ENCODE data around the gene ECM1.

- no peak for TF ChIP-seq CTCF (conservative IDR thresholded peaks at IDR 0.05; ENCODE audit: low read depth, low read length)
- no peak for TF ChIP-seq EZH2 (IDR thresholded peaks at IDR 0.05; ENCODE audit: borderline replicate concordance, low read depth, low read length, poor library complexity, severe bottlenecking)
These were observed at the start of gene ECM1 for GRCh38 chr1:150507912-150508864.

All from A673 (cell line).